H1 (cell line): Measurements from ENCODE around the gene ISG20L2. TPM values are rescaled to one million over a fixed set of nuclear protein-coding genes. Genes with fewer than 3 reads are reported as not detected.

Experiments used
- BRCA1 ChIP-seq: IDR thresholded peaks from 2 replicates; pipeline ENCODE4 v1.6.1; 2012; ENCODE audit warnings: low read depth, low read length, improper control_type of control experiment
- CREB1 ChIP-seq: IDR thresholded peaks from 2 replicates; pipeline ENCODE4 v1.6.1; 2012; ENCODE audit warnings: inconsistent platforms
- E2F6 ChIP-seq: IDR thresholded peaks from 2 replicates; pipeline ENCODE4 v1.6.1; 2012; ENCODE audit warnings: inconsistent platforms
- FOSL1 ChIP-seq: IDR thresholded peaks from 2 replicates; pipeline ENCODE4 v1.6.1; 2011; ENCODE audit warnings: mild to moderate bottlenecking, low read depth, low read length, moderate library complexity; ENCODE audit not compliant: insufficient read depth
- JUND ChIP-seq: IDR thresholded peaks from 2 replicates; pipeline ENCODE4 v1.6.1; 2011; ENCODE audit warnings: mild to moderate bottlenecking, improper control_type of control experiment, low read length
- MAX ChIP-seq: IDR thresholded peaks from 2 replicates; pipeline ENCODE4 v1.6.1; 2012; ENCODE audit warnings: inconsistent platforms
- POLR2A ChIP-seq, 2 experiments: IDR thresholded peaks; 1 replicate in 1 of 2; 2 replicates in 1 of 2; pipeline ENCODE4 v1.6.1; 2011; ENCODE audit warnings: low read depth in 2 of 2, low read length in 2 of 2, mild to moderate bottlenecking in 2 of 2; ENCODE audit errors: control extremely low read depth in 1 of 2
- RAD21 ChIP-seq, 2 experiments: IDR thresholded peaks in 1 of 2; conservative IDR thresholded peaks in 1 of 2; 2 replicates each; pipeline ENCODE4 v1.6.1; 2011; ENCODE audit warnings: low read depth in 2 of 2, low read length in 2 of 2, improper control_type of control experiment in 1 of 2, inconsistent platforms in 1 of 2, mild to moderate bottlenecking in 1 of 2, moderate library complexity in 1 of 2
- SRF ChIP-seq: IDR thresholded peaks from 2 replicates; pipeline ENCODE4 v1.6.1; 2011; ENCODE audit warnings: mild to moderate bottlenecking, low read depth, low read length, moderate library complexity
- TEAD4 ChIP-seq: IDR thresholded peaks from 2 replicates; pipeline ENCODE4 v1.6.1; 2012; ENCODE audit warnings: low read depth, low read length, inconsistent platforms, mixed read lengths
- polyA plus RNA-seq, 7 experiments: library from polyadenylated mRNA; depleted of rRNA in 3 of 7; stranded (reverse) in 5 of 7; unstranded in 2 of 7; fragments of >200 nt in 5 of 7; fragments of 200-250 nt in 2 of 7; gene quantifications; 1 replicate in 5 of 7; 2 replicates in 1 of 7; 4 replicates in 1 of 7; pipeline versions ENCODE4 v1.2.1 to v1.2.3, GENCODE V29; 2011 to 2013; ENCODE audit warnings: missing spikeins in 2 of 7, mixed read lengths in 2 of 7
- total RNA-seq: library from RNA; stranded (reverse); fragmentation: NEBNext Ultra II Directional; extraction: Animal tissue kit (Norgen Biotek cat#: 25700); gene quantifications from 2 replicates; pipeline ENCODE4 v1.2.1, GENCODE V29; 2021
- TF ChIP-seq, protein P1 (sequence below): fragments of 300-600 bp; sonication (generic); IDR thresholded peaks from 2 replicates; pipeline ENCODE4 v1.7.1; 2012; ENCODE audit warnings: low read length, moderate library complexity, mild to moderate bottlenecking, inconsistent platforms; ENCODE audit not compliant: insufficient replicate concordance

The ISG20L2 gene
- total and polyA plus RNA-seq, 2 of the 8 experiments (the other 6 are each of a cell fraction or from before 2014, with no cell fraction given): 47.5 to 53.0 TPM

DNA sequence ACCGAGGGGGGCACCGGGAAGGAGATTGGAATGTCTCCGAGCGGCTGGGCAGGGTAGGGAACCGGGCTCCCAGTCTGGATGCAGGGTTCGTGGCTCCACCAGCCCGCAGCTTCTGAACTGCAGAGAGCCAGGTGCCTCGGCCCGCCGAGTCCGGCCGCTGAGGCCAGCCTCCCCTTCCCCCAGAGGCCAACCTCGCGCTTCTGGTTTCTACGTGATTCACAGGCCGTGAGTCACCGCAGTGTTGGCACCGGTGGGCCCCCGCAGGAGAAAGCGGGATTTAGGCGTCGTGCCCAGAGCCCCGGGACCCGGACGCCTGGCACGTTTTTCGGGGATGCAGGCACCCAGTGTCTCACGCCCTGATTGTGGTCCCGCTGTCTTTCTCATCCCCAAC, 23.6 kb downstream of the ISG20L2 start (continued):
- TF ChIP-seq, protein P1, sequence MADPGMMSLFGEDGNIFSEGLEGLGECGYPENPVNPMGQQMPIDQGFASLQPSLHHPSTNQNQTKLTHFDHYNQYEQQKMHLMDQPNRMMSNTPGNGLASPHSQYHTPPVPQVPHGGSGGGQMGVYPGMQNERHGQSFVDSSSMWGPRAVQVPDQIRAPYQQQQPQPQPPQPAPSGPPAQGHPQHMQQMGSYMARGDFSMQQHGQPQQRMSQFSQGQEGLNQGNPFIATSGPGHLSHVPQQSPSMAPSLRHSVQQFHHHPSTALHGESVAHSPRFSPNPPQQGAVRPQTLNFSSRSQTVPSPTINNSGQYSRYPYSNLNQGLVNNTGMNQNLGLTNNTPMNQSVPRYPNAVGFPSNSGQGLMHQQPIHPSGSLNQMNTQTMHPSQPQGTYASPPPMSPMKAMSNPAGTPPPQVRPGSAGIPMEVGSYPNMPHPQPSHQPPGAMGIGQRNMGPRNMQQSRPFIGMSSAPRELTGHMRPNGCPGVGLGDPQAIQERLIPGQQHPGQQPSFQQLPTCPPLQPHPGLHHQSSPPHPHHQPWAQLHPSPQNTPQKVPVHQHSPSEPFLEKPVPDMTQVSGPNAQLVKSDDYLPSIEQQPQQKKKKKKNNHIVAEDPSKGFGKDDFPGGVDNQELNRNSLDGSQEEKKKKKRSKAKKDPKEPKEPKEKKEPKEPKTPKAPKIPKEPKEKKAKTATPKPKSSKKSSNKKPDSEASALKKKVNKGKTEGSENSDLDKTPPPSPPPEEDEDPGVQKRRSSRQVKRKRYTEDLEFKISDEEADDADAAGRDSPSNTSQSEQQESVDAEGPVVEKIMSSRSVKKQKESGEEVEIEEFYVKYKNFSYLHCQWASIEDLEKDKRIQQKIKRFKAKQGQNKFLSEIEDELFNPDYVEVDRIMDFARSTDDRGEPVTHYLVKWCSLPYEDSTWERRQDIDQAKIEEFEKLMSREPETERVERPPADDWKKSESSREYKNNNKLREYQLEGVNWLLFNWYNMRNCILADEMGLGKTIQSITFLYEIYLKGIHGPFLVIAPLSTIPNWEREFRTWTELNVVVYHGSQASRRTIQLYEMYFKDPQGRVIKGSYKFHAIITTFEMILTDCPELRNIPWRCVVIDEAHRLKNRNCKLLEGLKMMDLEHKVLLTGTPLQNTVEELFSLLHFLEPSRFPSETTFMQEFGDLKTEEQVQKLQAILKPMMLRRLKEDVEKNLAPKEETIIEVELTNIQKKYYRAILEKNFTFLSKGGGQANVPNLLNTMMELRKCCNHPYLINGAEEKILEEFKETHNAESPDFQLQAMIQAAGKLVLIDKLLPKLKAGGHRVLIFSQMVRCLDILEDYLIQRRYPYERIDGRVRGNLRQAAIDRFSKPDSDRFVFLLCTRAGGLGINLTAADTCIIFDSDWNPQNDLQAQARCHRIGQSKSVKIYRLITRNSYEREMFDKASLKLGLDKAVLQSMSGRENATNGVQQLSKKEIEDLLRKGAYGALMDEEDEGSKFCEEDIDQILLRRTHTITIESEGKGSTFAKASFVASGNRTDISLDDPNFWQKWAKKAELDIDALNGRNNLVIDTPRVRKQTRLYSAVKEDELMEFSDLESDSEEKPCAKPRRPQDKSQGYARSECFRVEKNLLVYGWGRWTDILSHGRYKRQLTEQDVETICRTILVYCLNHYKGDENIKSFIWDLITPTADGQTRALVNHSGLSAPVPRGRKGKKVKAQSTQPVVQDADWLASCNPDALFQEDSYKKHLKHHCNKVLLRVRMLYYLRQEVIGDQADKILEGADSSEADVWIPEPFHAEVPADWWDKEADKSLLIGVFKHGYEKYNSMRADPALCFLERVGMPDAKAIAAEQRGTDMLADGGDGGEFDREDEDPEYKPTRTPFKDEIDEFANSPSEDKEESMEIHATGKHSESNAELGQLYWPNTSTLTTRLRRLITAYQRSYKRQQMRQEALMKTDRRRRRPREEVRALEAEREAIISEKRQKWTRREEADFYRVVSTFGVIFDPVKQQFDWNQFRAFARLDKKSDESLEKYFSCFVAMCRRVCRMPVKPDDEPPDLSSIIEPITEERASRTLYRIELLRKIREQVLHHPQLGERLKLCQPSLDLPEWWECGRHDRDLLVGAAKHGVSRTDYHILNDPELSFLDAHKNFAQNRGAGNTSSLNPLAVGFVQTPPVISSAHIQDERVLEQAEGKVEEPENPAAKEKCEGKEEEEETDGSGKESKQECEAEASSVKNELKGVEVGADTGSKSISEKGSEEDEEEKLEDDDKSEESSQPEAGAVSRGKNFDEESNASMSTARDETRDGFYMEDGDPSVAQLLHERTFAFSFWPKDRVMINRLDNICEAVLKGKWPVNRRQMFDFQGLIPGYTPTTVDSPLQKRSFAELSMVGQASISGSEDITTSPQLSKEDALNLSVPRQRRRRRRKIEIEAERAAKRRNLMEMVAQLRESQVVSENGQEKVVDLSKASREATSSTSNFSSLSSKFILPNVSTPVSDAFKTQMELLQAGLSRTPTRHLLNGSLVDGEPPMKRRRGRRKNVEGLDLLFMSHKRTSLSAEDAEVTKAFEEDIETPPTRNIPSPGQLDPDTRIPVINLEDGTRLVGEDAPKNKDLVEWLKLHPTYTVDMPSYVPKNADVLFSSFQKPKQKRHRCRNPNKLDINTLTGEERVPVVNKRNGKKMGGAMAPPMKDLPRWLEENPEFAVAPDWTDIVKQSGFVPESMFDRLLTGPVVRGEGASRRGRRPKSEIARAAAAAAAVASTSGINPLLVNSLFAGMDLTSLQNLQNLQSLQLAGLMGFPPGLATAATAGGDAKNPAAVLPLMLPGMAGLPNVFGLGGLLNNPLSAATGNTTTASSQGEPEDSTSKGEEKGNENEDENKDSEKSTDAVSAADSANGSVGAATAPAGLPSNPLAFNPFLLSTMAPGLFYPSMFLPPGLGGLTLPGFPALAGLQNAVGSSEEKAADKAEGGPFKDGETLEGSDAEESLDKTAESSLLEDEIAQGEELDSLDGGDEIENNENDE: no peak
- TF ChIP-seq BRCA1 (no peak), TEAD4 (no peak), MAX (peak; percentile 30; the same call in 1 of the 2 replicates), RAD21 (IDR thresholded peaks at IDR 0.05 in 1 of 2, conservative IDR thresholded peaks at IDR 0.05 in 1 of 2; ENCODE audit: low read depth in 2 of 2, low read length in 2 of 2) (no peak), CREB1 (no peak), SRF (no peak), JUND (0 out of 2 replicates have a peak, but pooled peaks have one; percentile 20), FOSL1 (no peak), POLR2A (IDR thresholded peaks at IDR 0.05; ENCODE audit: control extremely low read depth in 1 of 2, low read depth in 2 of 2, low read length in 2 of 2) (peak in 1 of 2 experiments; percentile 9; a peak in 1 of 3 replicates), E2F6 (peak; percentile 77)
